B cell (primary cell): ENCODE measurements around the gene RGR.

Source experiments
- EZH2 ChIP-seq: IDR thresholded peaks from 2 replicates; pipeline ENCODE4 v1.6.1; 2012; ENCODE audit warnings: borderline replicate concordance, low read depth, mild to moderate bottlenecking, moderate library complexity, low read length; ENCODE audit not compliant: insufficient read depth, poor library complexity, severe bottlenecking
- TF ChIP-seq, protein P1 (sequence below): fragments of 200-600 bp; IDR thresholded peaks from one replicate; pipeline ENCODE4 v1.8.0; 2022; ENCODE audit warnings: antibody characterized with exemption, mild to moderate bottlenecking

DNA sequence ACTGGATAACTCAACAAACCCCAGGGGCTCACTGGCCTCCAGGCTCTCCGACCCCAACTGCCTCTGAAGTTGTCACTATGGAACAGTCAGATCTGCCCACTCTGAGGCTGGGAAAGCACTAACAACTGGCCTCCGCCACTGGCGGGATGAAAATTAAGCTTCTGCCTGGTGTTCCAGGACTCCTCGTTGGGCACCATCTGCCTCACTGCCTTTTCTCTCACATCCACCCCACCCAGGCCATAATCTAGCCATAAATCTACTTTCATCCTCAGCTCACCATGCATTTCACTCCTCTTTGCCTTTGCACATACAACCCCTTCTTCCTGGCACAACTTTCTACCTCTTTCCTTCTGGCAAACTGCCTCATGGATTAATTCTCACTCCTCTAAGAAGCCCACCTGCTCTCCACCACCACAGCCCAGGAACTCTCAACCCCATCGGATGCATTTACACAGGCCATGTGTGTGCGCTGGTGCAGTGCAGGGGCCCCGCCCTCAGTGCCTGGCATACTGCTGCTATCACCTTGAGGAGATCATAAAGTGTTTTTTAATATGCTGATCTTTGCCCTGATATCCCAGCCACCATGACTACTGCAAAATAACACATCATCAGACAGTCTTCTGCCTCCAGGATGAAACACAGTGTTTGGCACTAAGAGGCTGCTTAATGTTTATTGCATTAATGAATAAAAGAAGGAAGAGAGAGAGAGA is 46.5 kb upstream of the RGR start:
- TF ChIP-seq, protein P1, sequence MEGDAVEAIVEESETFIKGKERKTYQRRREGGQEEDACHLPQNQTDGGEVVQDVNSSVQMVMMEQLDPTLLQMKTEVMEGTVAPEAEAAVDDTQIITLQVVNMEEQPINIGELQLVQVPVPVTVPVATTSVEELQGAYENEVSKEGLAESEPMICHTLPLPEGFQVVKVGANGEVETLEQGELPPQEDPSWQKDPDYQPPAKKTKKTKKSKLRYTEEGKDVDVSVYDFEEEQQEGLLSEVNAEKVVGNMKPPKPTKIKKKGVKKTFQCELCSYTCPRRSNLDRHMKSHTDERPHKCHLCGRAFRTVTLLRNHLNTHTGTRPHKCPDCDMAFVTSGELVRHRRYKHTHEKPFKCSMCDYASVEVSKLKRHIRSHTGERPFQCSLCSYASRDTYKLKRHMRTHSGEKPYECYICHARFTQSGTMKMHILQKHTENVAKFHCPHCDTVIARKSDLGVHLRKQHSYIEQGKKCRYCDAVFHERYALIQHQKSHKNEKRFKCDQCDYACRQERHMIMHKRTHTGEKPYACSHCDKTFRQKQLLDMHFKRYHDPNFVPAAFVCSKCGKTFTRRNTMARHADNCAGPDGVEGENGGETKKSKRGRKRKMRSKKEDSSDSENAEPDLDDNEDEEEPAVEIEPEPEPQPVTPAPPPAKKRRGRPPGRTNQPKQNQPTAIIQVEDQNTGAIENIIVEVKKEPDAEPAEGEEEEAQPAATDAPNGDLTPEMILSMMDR: no peak
- TF ChIP-seq EZH2: no peak
